OCI-M1 (cell line): ENCODE results near the gene ZNF460.

Experiments used
- DNase-seq: peaks from one replicate; lab custom pipeline; 2025; lab: John Stamatoyannopoulos, UW

The ZNF460 gene

GRCh38 chr19:57280962-57281400 is 696 bp downstream of the ZNF460 start:
- peak; percentile 63 for DNase-seq

GRCh38 chr19:57282011-57282643 is 1.8 kb downstream of the ZNF460 start:
- DNase-seq, result no peak

- no peak for DNase-seq
These were observed 8.1 kb downstream of the ZNF460 start for GRCh38 chr19:57288373-57288772.

- DNase-seq, result no peak
These were observed 10.7 kb downstream of the ZNF460 start for GRCh38 chr19:57290970-57291369.

- no peak for DNase-seq
These were observed 12.3 kb downstream of the ZNF460 start for GRCh38 chr19:57292547-57292946.

GRCh38 chr19:57293719-57294118 is 13.4 kb downstream of the ZNF460 start:
- no peak for DNase-seq

GRCh38 chr19:57302020-57302465 is 21.8 kb downstream of the ZNF460 start:
- DNase-seq, result no peak

GRCh38 chr19:57302727-57303401 is 22.6 kb downstream of the ZNF460 start:
- DNase-seq, result no peak

GRCh38 chr19:57305056-57305455 is 24.8 kb downstream of the ZNF460 start:
- DNase-seq, result no peak

- no peak for DNase-seq
These were observed 28.2 kb downstream of the ZNF460 start for GRCh38 chr19:57308514-57308913.

GRCh38 chr19:57310792-57311191 is 30.5 kb downstream of the ZNF460 start:
- DNase-seq, result no peak

- DNase-seq, result no peak
These were observed 33.9 kb downstream of the ZNF460 start for GRCh38 chr19:57314146-57314545.

- DNase-seq, result no peak
These were observed 37.2 kb downstream of the ZNF460 start for GRCh38 chr19:57317503-57317902.

- no peak for DNase-seq
These were observed 39.5 kb downstream of the ZNF460 start for GRCh38 chr19:57319869-57320179.

GRCh38 chr19:57320180-57321084 is 40.1 kb downstream of the ZNF460 start, which contains the start of gene ZNF543:
Gene ZNF543, plus strand, starts transcription at chr19:57320472. Its CDS starts 382 bp downstream, at chr19:57320854.
- peak; percentile 99 for DNase-seq

GRCh38 chr19:57321116-57321515 is 40.8 kb downstream of the ZNF460 start:
- peak; percentile 57 for DNase-seq

GRCh38 chr19:57321751-57322150 is 41.5 kb downstream of the ZNF460 start:
- no peak for DNase-seq

GRCh38 chr19:57324992-57325391 is 44.7 kb downstream of the ZNF460 start:
- no peak for DNase-seq

- no peak for DNase-seq
These were observed 47.7 kb downstream of the ZNF460 start for GRCh38 chr19:57327993-57328392.

- no peak for DNase-seq
These were observed 53.9 kb downstream of the ZNF460 start for GRCh38 chr19:57334191-57334590.

GRCh38 chr19:57338877-57339276 is 58.6 kb downstream of the ZNF460 start:
- DNase-seq, result no peak

- DNase-seq, result no peak
These were observed 62.3 kb downstream of the ZNF460 start for GRCh38 chr19:57342582-57342981.
